Endometrium (tissue), 2 donors: ENCODE measurements around the gene TERT.
"Not testable (repeated sequence)": the region's sequence is repeated elsewhere in the genome, so short reads cannot be mapped to it uniquely, and the experiment has no call there.

Source experiments
- FAIRE-seq: peaks from 2 replicates; lab custom pipeline; 2012; peaks lifted over from hg19 to GRCh38; lab: Jason Lieb, UNC
- donor health status: control.
- donor health status: control.

TERT gene

DNA sequence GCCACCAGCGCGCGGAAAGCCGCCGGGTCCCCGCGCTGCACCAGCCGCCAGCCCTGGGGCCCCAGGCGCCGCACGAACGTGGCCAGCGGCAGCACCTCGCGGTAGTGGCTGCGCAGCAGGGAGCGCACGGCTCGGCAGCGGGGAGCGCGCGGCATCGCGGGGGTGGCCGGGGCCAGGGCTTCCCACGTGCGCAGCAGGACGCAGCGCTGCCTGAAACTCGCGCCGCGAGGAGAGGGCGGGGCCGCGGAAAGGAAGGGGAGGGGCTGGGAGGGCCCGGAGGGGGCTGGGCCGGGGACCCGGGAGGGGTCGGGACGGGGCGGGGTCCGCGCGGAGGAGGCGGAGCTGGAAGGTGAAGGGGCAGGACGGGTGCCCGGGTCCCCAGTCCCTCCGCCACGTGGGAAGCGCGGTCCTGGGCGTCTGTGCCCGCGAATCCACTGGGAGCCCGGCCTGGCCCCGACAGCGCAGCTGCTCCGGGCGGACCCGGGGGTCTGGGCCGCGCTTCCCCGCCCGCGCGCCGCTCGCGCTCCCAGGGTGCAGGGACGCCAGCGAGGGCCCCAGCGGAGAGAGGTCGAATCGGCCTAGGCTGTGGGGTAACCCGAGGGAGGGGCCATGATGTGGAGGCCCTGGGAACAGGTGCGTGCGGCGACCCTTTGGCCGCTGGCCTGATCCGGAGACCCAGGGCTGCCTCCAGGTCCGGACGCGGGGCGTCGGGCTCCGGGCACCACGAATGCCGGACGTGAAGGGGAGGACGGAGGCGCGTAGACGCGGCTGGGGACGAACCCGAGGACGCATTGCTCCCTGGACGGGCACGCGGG is at the start of gene TERT:
Gene TERT, minus strand, starts transcription at position 234 of the 815 bp plus-strand sequence. Its CDS starts 79 bp downstream, at position 155.
- FAIRE-seq: no peak

DNA sequence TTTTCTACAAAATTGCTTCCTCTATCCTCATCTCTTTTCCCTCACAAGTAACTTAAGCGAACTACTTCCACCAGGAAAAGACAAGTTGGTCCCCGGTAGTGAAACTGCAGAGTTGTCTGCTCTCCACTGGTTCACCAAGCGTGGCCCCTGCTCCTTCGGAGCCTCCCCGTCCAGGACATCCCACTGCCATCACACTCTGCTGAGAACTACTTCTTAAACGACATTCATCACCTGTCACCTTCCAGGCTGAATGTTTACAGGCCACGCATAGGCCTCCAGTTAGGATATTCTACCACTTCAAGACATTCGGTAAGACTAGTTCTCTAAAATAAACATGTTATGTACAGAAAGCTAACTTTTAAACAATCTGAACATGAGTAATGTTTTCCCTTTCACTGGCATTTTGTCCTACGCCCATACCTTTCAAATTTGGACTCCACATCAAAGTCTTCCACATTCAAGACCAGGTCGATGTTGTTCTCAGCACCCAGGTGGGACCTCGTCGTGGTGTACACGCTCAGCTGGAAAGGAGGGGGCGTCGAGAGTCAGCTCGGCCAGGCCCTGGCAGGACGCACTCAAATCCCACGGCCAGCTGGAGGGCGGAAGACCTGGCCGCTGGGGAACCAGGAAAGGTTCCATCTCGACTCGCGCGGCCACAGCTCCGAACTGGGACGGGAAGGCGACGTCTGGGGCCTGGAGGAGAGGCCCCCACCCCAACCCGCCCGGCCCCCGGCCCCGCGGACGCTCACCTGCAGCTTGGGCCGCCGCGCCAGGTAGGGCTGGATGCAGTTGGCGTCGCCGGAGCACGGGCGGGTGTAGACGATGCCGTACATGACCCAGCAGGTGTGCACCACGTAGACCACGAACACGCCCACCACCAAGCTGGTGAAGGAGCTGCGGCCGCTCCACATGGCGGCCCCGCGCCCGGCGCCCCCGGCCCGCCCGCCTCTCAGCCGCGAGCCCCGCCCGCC is 49.3 kb upstream of the TERT start:
- FAIRE-seq: no peak

DNA sequence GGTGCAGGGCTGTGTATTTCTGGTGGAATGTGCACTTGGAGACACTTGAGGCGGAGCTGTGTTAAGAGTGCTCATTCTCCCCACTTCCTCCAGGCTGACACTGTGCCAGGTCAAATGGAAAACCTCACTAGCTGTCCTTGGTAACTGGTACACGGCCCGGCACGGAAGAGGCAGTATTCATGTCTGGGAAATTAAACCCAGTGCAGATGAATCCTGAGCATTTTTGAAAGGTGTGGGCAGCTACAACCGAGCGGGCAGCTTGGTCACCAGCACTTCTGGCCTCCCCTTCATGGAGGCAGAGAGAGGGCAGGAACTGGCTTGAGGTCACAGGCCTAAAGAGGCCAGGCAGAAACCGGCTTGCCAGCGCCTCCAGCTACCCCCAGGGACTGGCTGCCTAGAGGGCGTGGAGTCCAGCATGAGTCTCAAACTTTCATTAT is 48.5 kb upstream of the TERT start:
- no peak for FAIRE-seq

DNA sequence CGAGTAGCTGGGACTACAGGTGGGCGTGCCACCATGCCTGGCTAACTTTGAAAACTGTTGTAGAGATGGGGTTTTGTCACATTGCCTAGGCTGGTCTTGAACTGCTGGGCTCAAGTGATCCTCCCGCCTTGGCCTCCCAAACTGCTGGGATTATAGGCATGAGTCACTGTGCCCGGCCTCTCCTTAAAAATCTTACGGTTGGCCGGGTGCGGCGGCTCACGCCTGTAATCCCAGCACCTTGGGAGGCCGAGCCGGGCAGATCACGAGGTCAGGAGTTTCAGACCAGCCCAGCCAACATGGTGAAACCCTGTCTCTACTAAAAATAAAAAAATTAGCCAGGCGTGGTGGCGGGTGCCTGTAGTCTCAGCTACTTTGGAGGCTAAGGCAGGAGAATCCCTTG is 47.8 kb upstream of the TERT start:
- not testable (repeated sequence) for FAIRE-seq

DNA sequence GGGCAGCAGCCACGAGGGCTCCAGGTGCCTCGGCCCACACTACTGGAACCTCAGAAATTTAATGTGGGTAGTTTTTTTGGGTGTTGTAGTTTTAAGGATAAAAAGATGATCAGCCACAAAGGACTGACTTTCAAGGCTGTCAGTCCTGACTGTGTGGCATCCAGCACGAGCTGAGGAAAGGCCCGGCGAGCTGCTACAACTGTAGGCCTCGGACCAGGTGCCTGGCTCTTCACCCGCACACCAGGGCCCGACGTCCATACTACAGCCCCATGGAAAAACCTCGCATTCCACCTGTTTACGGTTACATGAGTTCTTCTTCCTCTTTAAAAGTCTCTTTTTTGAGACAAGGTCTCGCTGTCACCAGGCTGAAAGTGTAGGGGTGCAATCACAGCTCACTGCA is 47.4 kb upstream of the TERT start:
- no peak for FAIRE-seq

DNA sequence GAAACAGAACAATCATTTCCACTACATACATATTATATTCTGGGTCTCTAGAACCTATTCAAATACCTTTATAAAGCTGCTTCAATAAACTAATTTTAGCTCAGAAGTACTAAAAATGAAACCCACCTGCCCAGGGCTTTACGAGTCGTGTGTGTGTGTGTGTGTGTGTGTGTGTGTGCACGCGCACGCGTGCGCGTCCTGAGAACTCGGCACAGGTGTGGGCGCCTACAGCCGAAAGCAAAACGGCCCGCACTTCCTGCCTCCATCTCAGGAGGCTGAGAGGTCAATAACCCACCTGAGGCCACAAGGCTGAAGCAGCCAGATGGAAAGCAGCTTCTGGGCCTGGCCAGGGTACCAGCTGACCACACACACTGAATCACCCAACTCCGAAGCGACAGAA is 47.0 kb upstream of the TERT start:
- FAIRE-seq: no peak

DNA sequence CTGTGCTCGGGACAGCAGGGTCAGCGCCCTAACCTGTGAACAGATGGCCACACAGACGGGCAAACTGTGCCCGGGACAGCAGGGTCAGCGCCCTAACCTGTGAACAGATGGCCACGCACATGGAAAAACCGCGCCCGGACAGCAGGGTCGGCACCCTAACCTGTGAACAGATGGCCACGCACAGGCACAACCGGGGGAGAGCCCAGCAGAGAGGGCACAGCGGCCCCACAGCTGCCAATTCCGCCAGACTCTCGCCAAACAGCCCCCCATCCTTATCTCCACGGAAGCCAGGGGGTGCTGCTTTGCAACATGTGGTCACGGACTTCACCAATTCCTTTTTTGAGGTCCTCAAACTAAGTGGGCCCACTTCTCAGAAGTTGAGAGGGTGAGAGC is 44.9 kb upstream of the TERT start:
- not testable (repeated sequence) for FAIRE-seq

DNA sequence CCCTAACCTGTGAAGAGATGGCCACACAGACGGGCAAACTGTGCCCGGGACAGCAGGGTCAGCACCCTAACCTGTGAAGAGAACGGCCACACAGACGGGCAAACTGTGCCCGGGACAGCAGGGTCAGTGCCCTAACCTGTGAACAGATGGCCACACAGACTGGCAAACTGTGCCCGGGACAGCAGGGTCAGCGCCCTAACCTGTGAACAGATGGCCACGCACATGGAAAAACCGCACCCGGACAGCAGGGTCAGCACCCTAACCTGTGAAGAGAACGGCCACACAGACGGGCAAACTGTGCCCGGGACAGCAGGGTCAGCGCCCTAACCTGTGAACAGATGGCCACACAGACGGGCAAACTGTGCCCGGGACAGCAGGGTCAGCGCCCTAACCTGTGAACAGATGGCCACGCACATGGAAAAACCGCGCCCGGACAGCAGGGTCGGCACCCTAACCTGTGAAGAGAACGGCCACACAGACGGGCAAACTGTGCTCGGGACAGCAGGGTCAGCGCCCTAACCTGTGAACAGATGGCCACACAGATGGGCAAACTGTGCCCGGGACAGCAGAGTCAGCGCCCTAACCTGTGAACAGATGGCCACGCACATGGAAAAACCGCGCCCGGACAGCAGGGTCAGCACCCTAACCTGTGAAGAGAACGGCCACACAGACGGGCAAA is 44.4 kb upstream of the TERT start:
- not testable (repeated sequence) for FAIRE-seq

DNA sequence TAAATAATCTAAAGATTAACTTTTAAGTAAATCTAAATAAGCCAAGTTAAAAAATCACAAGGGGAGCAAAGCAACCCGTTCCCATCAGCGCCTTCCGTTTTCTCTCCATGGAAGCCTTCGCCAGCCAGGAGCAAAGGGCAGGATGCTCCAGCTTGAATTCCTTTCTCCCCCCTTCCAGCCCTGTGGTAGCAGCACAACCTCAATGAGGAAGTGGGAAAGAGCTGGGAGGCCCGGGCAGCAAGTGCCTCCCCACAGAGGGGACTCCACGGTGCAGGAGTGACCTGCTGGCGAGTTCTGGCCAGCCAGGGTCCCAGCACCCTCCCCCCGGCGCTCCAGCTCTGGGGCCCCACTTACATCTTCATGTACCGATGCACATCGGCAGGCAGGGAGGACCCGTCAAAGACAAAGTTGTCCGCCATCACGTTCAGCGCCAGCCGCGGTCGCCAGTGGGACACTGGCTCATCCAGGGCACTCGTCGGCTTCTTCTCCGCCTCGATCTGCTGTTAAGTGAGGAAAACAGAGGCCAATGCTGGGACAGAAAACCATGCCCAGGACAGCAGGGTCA is 43.7 kb upstream of the TERT start:
- no peak for FAIRE-seq

DNA sequence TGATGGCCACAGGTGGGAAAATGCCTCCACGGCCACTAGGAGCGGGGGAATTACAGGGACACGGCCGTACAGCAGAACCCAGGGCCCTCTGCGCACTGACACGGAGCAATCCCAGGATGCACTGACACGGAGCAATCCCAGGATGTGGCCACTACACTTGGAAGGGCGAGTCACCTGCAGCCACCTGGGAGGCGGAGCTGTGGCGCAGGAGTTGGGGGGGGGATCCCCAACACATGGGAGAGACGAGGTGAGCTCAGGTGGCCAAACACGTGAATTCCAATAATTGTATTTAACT is 43.3 kb upstream of the TERT start:
- no peak for FAIRE-seq

DNA sequence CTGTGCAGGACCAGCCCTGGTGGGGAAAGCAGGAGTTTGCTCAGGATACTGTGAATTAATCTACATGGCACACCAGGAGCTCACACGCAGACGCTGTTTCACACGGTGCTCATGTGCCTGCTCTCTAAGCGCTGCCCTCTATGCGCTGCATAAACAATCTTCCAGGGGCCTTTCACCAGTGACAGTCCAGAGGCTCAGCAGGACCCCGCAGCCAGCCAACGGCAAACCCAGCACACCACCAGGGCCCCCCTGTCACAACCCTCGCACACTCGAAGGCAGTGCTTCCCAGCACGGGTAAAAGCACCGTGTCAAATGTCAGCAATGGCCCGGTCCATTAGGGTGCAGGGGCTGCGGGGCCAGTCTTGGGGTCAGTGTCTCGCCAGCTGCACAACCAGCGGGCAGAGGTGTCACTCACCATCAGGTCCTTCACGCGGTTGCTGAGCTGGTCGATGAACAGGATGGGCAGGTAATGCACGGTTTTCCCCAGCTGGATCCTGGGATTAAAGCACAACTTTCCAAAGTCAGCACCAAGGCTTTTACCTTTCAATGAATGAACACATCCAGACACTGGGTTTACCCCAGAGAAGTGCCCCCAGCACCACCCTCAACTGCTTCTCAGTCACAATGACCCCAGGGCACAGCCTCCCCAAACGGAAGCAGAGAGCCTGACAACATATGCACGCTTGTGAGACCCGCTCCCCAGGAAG is 42.8 kb upstream of the TERT start:
- FAIRE-seq: no peak

DNA sequence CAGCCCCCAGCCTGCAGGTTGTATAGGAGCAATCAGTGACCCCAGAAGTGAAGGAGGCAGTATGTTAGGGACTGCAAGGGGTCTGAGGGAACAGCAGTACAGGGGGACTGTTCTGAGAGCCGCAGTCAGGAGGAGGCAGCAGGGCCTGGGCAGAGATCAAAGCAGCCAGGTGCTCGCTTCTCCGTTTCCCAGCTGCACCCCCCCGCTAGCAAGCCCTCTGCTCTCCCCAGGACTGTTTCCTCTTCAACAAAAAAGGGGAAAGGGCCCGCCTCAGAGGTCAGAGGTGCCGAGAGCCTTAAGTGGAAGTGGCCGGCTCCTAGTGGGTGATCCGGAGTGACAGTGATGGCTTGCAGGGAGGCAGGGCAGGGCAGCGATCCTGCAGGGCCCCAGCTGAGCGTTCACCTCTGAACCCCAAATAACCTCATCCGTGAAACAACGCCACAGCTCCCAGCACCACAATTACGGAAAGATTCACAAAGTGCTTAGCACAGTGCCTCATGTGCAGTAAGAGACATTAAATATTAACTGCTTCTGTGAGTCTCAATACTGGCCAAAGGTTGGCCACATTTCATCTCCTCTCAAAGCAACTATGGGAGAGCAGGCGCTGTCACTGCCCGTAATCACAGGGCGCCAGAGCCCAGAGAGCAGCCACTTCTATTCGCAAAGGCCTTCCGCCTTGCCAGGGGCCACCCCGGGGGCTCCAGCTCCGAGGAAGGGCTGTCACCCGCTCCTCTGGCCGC is 42.1 kb upstream of the TERT start:
- FAIRE-seq: no peak

DNA sequence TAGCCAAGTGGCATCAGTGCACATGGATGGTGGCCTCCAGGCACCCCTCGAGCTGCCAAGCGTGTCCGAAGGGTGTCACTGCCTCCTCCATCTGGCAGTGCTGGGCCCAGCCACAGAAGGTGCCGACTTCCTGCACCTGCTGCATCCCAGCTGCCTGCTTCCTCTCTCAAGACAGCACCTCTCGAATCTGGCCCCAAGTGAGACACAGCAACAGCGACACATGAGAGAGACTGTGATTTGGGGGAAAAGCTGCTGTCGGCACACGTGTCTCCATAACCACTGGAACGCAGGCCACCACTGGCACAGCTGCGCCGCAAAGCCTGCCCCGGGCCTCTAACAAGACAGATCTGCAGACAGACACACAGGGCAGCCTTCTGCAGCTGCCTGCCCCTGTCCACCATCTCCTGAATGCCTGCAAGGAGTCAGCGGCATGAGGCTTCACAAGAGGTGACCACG is 41.3 kb upstream of the TERT start:
- no peak for FAIRE-seq

DNA sequence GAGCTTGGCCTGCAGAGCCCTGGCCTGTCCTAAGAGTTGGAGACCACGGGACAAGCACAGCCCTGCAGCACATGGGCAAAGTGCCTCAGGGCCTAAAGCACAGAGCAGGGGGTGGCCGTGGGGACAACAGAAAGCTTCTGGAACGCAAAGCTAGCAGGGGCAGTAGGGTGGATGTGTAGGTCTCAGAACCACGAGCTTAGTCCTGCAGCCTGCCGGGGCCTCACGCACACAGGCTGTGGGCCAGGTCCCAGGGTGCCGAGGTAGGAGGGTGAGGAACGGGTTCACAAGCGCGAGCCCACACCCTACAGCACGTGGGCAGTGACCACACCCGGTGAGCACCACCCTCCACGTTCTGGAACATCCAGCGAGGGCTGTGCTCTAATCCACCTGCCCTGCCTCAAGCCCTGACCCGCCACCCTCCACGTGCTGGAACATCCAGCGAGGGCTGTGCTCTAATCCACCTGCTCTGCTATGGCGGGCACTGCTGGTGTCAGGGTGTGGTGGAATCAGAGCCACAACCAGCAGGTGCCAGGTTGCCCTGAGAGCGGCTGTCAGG is 40.8 kb upstream of the TERT start:
- no peak for FAIRE-seq

DNA sequence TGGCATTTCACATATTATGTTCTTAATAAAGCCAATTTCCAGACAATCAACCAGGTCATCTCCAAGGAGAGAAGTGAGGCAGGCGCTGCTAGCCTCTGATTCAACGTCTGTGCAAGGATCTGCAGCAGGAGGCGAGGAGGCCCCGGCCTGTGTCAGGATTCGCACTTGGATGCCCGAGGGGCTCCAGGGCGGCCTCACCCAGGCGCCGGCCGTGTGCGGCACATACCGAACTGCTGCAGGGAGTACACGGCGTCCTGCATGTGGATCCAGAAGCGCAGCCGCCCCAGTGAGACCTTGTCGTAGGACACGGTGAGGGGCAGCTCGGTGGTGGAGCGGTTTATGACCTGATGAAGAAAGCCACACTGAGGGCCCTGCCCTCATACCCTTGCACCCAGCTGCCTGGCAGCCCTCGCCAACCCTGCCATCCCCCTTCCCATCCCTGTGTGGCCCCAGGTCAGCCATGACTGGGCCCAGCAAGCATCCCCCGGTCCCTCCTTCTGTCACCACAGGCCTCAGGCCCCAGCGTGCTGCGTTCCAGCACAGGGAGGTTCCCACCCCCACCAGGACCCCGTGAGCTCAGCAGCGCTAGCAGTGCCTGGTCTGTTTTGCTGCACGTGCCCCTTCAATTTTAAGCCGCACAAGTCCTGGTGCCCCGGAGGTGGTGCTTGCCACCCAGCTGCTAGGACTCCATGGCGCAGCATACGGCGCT is 40.1 kb upstream of the TERT start:
- no peak for FAIRE-seq

DNA sequence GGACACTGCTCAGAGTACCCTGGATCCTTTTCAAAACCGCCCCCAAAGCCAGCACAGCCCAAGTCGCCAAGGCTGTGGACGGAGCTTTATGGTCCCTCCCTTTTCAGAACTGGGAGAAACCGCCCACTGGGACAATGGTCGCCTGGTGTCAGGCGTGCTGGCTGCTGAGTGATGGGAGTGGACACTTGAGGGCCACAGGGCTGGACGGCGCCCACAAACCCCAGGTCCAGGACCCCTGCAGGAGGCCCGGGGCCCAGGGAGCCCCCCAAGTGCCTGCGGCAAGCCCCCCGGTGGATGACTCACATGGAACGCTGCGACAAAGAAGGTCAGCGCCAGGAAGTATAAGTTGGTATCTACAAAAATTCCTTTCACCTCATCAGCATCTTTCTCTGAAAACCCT is 39.1 kb upstream of the TERT start:
- FAIRE-seq: no peak

DNA sequence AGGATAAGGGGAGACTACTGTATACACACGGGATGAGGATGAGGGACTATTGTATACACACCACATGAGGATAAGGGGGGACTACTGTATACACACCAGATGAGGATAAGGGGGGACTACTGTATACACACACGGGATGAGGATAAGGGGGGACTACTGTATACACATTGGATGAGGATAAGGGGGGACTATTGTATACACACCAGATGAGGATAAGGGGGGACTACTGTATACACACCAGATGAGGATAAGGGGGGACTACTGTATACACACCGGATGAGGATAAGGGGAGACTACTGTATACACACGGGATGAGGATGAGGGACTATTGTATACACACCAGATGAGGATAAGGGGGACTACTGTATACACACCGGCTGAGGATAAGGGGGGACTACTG is 38.4 kb upstream of the TERT start:
- not testable (repeated sequence) for FAIRE-seq

DNA sequence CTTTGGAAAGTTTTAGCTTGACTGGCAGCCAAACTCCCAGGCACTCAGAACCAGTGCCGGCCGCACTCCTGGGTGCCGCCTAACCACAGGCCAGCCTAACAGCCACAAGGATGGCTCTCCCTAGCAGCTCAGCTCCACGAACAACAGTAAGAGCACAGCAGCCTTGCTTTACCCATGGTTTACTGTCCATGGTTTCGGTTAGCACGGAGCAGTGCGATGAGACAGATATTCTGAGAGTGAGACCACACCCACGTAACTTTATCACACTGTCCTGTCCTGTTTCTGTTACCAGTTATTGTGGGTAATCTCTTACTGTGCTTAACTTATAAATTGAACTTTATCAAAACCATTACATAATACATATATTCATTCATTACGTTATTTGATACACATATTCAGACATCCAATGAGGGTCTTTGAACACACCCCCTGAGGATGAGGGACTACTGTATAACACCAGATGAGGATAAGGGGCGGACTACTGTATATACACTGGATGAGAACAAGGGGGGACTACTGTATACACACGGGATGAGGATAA is 37.7 kb upstream of the TERT start:
- no peak for FAIRE-seq

DNA sequence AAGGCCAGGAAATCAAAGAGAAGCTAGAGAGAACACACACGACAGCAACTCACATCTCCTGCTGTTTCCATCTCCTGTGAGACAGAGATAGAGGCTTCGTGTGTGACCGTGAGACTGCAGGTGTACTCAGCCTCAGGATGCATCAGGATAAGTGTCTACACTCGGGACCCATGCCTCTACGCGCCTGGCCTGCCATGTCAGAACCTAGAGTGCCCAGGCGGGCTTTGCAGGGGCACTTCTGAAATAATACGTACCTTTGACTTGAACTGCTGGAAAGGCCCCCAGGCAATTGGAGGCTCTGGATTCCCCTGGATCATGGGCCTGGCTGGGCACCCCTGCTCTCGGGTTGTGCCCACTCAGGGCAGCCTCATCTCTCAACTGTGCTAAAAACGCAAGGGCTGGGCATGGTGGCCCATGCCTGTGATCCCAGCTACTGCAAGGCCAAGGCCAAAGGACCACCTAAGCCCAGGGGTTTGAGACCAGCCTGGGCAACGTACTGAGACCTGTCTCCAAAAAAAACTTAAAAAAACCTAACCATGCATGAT is 37.1 kb upstream of the TERT start:
- no peak for FAIRE-seq
